Cardiac septum (tissue), 1 donor: ENCODE results near the gene TMEM9B. TPM values are rescaled to one million over a fixed set of nuclear protein-coding genes. Genes with fewer than 3 reads are reported as not detected.
"Not testable (repeated sequence)": the region's sequence is repeated elsewhere in the genome, so short reads cannot be mapped to it uniquely, and the experiment has no call there.

Source experiments
- DNase-seq: peaks from one replicate; pipeline ENCODE4 v3.0.0-alpha.2; 2020; ENCODE audit warnings: low spot score
- intact Hi-C: fragments of 100-400 bp; cut with DNase I; formaldehyde crosslinking; loops from one replicate; pipeline ENCODE4 v1.14.0; 2022
- long read RNA-seq: library from polyadenylated mRNA; unstranded; transcript quantifications from one replicate; pipeline ENCODE4 v2.0.0, GENCODE V29; 2021
- total RNA-seq: library from RNA; stranded (reverse); fragmentation: NEBNext Ultra II Directional; extraction: Animal tissue kit (Norgen Biotek cat#: 25700); gene quantifications from one replicate; pipeline ENCODE4 v1.2.1, GENCODE V29; 2021
- donor health status: DM: no; HTN: no; CAD: no.

The TMEM9B gene
- total RNA-seq = 43.7 TPM
- long read RNA-seq, transcript TMEM9B-201 (4 exons, 1,659 nt) = minor isoform, 6 of 138 reads
- long read RNA-seq, transcript TMEM9B-205 (5 exons, 2,083 nt) = major isoform, 124 of 138 reads
- long read RNA-seq, partial matches to known transcripts = 3 of 138 reads
- long read RNA-seq, other reads (novel, unspliced or antisense) = 2 of 138 reads

- DNase-seq = peak; percentile 97
- intact Hi-C loops = loop anchor here (5.0 kb wide), 3 partner anchors 52 to 277 kb away; partner anchors contain the start of gene AKIP1
These were observed at the start of gene TMEM9B for GRCh38 chr11:8964324-8965320. Gene TMEM9B, minus strand, starts transcription at chr11:8964442. Its CDS starts 129 bp downstream, at chr11:8964313.

GRCh38 chr11:9013373-9013772 is 49.1 kb upstream of the TMEM9B start:
- intact Hi-C loops = loop anchor here (10.0 kb wide), 1 partner anchor 491 kb away; no protein-coding TSS in a partner anchor

GRCh38 chr11:9009538-9009937 is 45.3 kb upstream of the TMEM9B start:
- intact Hi-C loops = not testable (repeated sequence)

More at GRCh38 chr11:9013373-9013772, 49.1 kb upstream of the TMEM9B start:
- no peak for DNase-seq

GRCh38 chr11:9008661-9009060 is 44.4 kb upstream of the TMEM9B start:
- DNase-seq = no peak
- intact Hi-C loops = no loop called here

More at GRCh38 chr11:9009538-9009937, 45.3 kb upstream of the TMEM9B start:
- DNase-seq = not testable (repeated sequence)

- no peak for DNase-seq
- intact Hi-C loops = no loop called here
These were observed 43.8 kb upstream of the TMEM9B start for GRCh38 chr11:9008011-9008550.

- no peak for DNase-seq
- intact Hi-C loops = no loop called here
These were observed 40.8 kb upstream of the TMEM9B start for GRCh38 chr11:9005087-9005486.

GRCh38 chr11:9004183-9004926 is 40.1 kb upstream of the TMEM9B start:
- intact Hi-C loops = no loop called here
- DNase-seq = no peak

- DNase-seq = peak; percentile 89
- intact Hi-C loops = no loop called here
These were observed 39.4 kb upstream of the TMEM9B start, which contains the start of gene NRIP3 for GRCh38 chr11:9003573-9004182. Gene NRIP3, minus strand, starts transcription at chr11:9004001. Its CDS starts 66 bp downstream, at chr11:9003935.

- no peak for DNase-seq
- intact Hi-C loops = no loop called here
These were observed 38.8 kb upstream of the TMEM9B start for GRCh38 chr11:9002920-9003572.

GRCh38 chr11:9001736-9002135 is 37.5 kb upstream of the TMEM9B start:
- no peak for DNase-seq
- intact Hi-C loops = no loop called here

- intact Hi-C loops = no loop called here
- DNase-seq = no peak
These were observed 33.8 kb upstream of the TMEM9B start for GRCh38 chr11:8998017-8998416.

GRCh38 chr11:8997451-8997850 is 33.2 kb upstream of the TMEM9B start:
- DNase-seq = no peak

GRCh38 chr11:8989453-8989852 is 25.2 kb upstream of the TMEM9B start:
- intact Hi-C loops = no loop called here
- DNase-seq = no peak

More at GRCh38 chr11:8997451-8997850, 33.2 kb upstream of the TMEM9B start:
- intact Hi-C loops = no loop called here

GRCh38 chr11:8988329-8989234 is 24.3 kb upstream of the TMEM9B start:
- DNase-seq = no peak
- intact Hi-C loops = no loop called here

GRCh38 chr11:8987446-8987845 is 23.2 kb upstream of the TMEM9B start:
- intact Hi-C loops = no loop called here

GRCh38 chr11:8986772-8987171 is 22.5 kb upstream of the TMEM9B start:
- intact Hi-C loops, DNase-seq: not testable (repeated sequence)

More at GRCh38 chr11:8987446-8987845, 23.2 kb upstream of the TMEM9B start:
- DNase-seq = no peak

- intact Hi-C loops = no loop called here
These were observed 21.2 kb upstream of the TMEM9B start for GRCh38 chr11:8985462-8985861.

More at GRCh38 chr11:8985462-8985861, 21.2 kb upstream of the TMEM9B start:
- no peak for DNase-seq
